ENCODE results near the gene RNF5. TPM values are rescaled to one million over a fixed set of nuclear protein-coding genes. Genes with fewer than 3 reads are reported as not detected.

The RNF5 gene
- total and polyA plus RNA-seq, 7 donors: 52.0 to 122 (median 91.1) TPM

DNA sequence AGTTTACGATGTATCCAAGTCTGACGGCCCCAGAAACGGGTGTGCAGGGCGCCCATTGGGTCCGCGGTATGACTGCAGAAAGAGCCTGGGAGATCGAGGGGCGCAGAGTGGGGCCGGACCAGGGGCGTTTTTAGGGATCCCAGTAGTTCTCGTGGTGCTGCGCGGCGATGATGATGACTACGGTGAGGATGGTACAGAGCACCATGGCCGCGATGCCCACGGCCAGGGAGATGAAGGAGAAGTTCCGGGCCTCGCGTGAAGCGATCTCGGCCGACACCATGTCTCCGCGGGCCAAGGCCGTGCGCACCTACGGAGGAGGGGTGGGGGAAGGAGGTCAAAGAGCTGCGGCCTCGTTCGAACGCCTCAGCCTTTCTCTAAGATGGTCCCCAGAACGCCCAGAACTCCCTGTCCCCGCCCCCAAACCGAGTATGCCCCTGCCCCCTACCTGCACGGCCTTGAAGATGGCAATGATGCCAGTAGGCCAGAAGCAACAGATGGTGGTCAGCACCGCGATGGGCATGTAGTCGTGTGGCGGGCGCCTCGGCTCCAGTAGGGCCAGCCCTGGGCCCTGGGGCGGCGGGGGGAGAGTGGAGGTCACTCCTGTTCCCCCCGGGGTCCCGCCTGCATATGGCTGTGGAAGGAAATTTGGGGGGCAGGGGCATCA lies 29.0 kb upstream of the RNF5 start:
- ATAC-seq (no peak), DNase-seq (no peak)
- H3K27me3 ChIP-seq (ENCODE audit: insufficient read depth in 3 of 3, low read length in 2 of 3): peaks cover 0 to 38% (median 17%) of the 10 kb centered on the region in 3 donors
- peaks cover 4% of the 10 kb centered on the region for H3K4me1 ChIP-seq
- intact Hi-C loops (cut with DNase I): no loop called here
- 43 to 47% (median 46%) methylated on average over 47 of the region's 47 CpGs for WGBS, 3 donors
- no peaks in the 10 kb centered on the region for H3K9me3 ChIP-seq
- no peaks in the 10 kb centered on the region for H3K36me3 ChIP-seq (ENCODE audit: insufficient read depth in 1 of 2, low read depth in 1 of 2)
- no peak overlapping the region for H3K27ac ChIP-seq
- peak overlapping the region; percentile 38 for H3K4me3 ChIP-seq
- TF ChIP-seq, protein P1, sequence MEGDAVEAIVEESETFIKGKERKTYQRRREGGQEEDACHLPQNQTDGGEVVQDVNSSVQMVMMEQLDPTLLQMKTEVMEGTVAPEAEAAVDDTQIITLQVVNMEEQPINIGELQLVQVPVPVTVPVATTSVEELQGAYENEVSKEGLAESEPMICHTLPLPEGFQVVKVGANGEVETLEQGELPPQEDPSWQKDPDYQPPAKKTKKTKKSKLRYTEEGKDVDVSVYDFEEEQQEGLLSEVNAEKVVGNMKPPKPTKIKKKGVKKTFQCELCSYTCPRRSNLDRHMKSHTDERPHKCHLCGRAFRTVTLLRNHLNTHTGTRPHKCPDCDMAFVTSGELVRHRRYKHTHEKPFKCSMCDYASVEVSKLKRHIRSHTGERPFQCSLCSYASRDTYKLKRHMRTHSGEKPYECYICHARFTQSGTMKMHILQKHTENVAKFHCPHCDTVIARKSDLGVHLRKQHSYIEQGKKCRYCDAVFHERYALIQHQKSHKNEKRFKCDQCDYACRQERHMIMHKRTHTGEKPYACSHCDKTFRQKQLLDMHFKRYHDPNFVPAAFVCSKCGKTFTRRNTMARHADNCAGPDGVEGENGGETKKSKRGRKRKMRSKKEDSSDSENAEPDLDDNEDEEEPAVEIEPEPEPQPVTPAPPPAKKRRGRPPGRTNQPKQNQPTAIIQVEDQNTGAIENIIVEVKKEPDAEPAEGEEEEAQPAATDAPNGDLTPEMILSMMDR (IDR thresholded peaks at IDR 0.05): no peak

DNA sequence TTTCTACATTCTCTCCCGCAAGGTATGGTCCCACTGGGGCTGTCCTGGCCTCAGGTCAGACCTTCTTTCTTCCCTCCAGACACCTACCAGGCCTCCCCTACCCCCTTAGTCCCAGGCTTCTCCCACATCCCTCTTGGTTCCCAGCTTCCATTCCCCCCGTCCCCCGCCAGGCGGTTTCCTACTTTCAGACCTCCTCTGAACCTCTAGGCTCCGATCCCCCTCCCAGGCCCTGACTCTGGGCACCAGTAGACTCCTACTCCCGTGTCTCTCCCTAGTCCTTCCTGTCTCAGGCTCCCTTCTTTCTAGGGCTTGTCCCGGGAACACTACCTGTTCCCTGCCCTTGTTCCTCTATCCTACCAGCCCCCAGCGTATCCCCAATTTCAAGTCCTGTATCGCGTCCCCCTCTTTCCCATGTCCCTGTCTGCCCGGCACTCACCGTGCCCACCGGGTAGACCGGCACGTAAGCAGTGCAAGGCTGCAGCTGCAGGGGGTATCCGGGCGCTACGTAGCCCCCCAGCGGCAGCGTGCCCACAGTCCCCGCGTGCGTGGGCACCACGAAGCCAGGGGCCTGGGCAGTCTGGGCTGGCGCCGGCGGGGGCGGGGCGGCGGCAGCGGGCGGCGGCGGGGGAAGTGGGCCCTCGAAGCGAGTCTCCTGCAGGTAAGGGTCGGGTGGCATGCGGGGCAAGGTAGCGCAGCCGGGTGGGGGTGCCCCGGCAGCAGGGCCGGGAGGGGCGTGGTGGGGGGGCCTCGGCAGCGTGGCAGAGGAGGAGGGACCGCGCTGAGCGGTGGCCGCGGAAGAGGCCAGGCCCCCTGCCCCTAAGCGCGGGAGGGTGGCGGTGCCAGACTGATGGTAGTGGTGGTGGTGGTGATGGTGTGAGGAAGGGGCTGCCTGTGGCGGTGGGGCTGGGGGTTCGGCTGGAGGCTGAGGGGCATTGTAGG lies 28.0 kb upstream of the RNF5 start:
- H3K36me3 ChIP-seq (ENCODE audit: insufficient read depth in 1 of 2, low read depth in 1 of 2): no peaks in the 10 kb centered on the region
- H3K27ac ChIP-seq: no peak overlapping the region
- no peaks in the 10 kb centered on the region for H3K9me3 ChIP-seq
- TF ChIP-seq, protein P1 (IDR thresholded peaks at IDR 0.05): no peak
- DNase-seq: no peak
- no peak for ATAC-seq
- 50 to 55% (median 55%) methylated on average over 39 to 55 of the region's 55 CpGs for WGBS, 3 donors
- no peak overlapping the region for H3K4me3 ChIP-seq
- intact Hi-C loops (cut with DNase I): loop anchor here in 1 of 2 donors (5.0 kb wide), 1 partner anchor 33 kb away; no protein-coding TSS in a partner anchor
- H3K27me3 ChIP-seq (ENCODE audit: insufficient read depth in 3 of 3, low read length in 2 of 3): peaks cover 0 to 38% (median 17%) of the 10 kb centered on the region in 3 donors
- H3K4me1 ChIP-seq: peaks cover 8% of the 10 kb centered on the region

DNA sequence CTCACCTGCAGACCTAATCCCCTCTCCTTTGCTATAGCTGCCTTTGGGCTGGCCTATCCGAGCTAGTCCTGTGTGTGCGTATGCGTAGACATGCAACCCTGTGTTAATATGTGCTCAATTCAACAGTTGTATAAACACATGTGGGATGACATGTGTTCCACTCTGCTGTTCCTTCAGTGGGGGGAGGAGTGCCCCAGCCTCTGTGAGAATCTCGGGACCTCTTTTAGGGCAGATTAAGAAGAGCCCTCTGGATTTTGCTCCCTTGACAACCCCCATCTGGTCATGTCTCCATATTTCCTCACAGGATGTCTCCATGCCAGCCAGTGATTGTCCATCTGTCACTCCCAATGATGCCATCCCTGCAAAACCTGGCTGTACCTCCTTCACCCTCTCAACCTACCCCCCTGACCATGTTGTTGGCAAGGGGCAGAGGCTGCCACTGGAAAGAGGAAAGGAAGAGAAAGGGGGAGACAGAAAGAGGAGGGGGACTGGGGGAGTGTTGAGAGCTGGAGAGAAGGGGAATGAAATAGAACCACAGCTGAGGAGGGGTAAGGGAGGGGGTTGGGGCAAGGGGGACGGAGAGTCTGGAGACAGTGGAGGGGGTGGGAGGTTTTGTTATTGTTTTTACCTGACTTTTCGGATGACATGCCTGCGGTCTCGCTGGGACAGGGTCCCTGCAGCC lies 26.9 kb upstream of the RNF5 start:
- Histone ChIP-seq H3K4me3 (peak overlapping the region; percentile 43), H3K4me1 (peaks cover 9% of the 10 kb centered on the region), H3K9me3 (no peaks in the 10 kb centered on the region), H3K36me3 (ENCODE audit: insufficient read depth in 1 of 2, low read depth in 1 of 2) (peaks cover 2 to 8% of the 10 kb centered on the region in 2 donors), H3K27ac (no peak overlapping the region), H3K27me3 (ENCODE audit: insufficient read depth in 3 of 3, low read length in 2 of 3) (peaks cover 0 to 35% (median 17%) of the 10 kb centered on the region in 3 donors)
- ATAC-seq (no peak), DNase-seq (no peak)
- 37 to 53% (median 38%) methylated on average over 8 of the region's 8 CpGs for WGBS, 3 donors
- TF ChIP-seq, protein P1 (IDR thresholded peaks at IDR 0.05): no peak
- intact Hi-C loops (cut with DNase I): loop anchor here in 1 of 2 donors (5.0 kb wide), 1 partner anchor 34 kb away; no protein-coding TSS in a partner anchor

DNA sequence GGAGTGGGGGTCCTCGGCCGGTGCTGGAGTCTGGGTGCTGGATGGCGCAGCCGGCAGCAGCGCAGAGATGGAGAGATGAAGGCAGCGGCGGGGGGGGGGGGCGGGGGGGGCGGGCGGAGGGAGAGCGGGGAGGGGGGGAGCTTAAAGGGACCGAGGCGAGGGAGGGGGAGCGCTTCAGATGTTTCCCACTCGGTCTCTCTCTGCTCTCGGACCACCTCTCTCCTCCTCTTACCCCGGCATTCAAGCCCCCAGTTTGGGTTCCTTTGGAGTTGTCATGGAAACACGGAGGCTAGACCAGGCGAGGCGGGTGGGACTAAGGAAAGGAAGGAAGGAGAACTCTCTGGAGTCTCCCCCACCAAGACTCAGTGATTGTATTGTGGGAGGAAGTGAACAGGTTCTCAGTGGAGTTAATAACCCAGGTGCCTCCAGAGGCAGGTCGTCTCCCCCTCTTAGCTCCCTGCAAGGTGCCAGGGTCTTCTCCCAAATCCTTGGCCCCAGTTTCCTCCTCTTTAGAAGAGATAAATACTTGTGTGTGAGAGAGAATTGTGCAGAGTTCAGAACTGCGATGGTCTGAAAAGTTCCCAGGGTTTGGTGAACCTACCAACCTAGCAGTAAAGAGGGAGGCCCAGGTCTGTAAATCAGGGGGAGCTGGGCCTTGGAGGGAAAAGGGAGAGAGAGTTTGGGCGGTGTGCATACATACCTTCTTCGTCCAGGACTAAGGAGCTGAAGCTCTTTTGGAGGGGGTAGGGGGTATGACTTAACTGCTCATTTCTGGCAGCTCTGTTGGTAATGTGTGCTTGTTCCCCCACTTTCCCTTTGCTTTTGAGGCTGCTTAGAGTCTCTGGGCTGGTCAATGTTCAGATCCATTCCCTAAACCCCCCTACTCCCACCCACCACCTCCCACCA lies 26.1 kb upstream of the RNF5 start, which contains the start of gene PRRT1:
TSS of gene PRRT1 (minus strand) at position 77 of the 906 bp plus-strand sequence. CDS start 112 bp downstream, outside the sequence.
- ATAC-seq (no peak), DNase-seq (no peak)
- 23 to 41% (median 36%) methylated on average over 10 to 18 of the region's 24 CpGs for WGBS, 3 donors
- H3K27ac ChIP-seq: peak within 1 kb of the TSS; percentile 74
- intact Hi-C loops (cut with DNase I): loop anchor here in 1 of 2 donors (5.0 kb wide), 1 partner anchor 35 kb away; no protein-coding TSS in a partner anchor
- TF ChIP-seq, protein P1 (IDR thresholded peaks at IDR 0.05): no peak
- H3K36me3 ChIP-seq (ENCODE audit: insufficient read depth in 1 of 2, low read depth in 1 of 2): peaks cover 2 to 16% of the 10 kb centered on the region in 2 donors
- H3K4me3 ChIP-seq: peak within 1 kb of the TSS; percentile 76
- no peaks in the 10 kb centered on the region for H3K9me3 ChIP-seq
- H3K4me1 ChIP-seq: peaks cover 9% of the 10 kb centered on the region
- H3K27me3 ChIP-seq (ENCODE audit: insufficient read depth in 3 of 3, low read length in 2 of 3): peaks cover 0 to 31% (median 17%) of the 10 kb centered on the region in 3 donors
